ENCODE data around the gene CRTC2.
"Not testable (repeated sequence)": the region's sequence is repeated elsewhere in the genome, so short reads cannot be mapped to it uniquely, and the experiment has no call there.

The CRTC2 gene, protein sequence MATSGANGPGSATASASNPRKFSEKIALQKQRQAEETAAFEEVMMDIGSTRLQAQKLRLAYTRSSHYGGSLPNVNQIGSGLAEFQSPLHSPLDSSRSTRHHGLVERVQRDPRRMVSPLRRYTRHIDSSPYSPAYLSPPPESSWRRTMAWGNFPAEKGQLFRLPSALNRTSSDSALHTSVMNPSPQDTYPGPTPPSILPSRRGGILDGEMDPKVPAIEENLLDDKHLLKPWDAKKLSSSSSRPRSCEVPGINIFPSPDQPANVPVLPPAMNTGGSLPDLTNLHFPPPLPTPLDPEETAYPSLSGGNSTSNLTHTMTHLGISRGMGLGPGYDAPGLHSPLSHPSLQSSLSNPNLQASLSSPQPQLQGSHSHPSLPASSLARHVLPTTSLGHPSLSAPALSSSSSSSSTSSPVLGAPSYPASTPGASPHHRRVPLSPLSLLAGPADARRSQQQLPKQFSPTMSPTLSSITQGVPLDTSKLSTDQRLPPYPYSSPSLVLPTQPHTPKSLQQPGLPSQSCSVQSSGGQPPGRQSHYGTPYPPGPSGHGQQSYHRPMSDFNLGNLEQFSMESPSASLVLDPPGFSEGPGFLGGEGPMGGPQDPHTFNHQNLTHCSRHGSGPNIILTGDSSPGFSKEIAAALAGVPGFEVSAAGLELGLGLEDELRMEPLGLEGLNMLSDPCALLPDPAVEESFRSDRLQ

DNA sequence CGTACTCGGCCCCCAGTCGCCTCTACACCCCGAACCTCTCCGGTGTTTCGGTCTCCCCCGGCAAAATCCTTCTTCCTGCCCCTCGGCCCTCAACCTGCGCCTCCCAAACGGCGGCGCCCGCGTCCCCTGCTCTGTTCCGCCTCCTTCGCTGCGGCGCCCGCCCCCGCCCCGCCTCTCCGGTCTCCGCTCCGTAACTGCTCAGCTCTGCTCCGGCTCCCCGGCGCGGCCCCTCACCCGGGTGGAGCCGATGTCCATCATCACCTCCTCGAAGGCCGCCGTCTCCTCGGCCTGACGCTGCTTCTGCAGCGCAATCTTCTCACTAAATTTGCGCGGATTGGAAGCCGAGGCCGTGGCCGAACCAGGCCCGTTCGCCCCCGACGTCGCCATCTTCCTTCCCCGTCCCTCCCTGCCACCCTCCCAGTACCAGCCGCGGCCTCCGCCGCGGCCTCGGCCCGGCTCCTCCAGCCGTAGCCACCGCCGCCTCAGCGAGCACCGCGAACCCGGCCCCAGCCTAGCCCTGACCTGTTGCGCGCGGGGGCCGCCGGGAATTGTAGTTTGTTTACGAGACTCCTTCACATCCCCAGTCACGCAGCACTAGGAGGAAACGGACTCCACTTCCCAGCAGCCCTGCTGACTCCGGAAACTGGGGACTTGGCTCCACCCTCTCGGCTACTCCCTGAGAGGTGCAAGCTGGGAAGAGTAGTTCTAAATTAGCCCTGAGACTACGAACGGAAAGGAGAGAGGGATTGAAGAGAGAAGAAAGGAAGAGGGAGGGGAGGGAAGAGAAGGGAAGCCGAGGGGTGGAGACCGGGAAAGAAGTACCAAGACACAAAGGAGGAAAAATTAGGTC is at the start of gene CRTC2:
Gene CRTC2 (minus strand): TSS at position 502 of the 850 bp plus-strand sequence. CDS start 115 bp downstream, at position 387.
- peak within 1 kb of the TSS; percentile 77 to 98 (median 90) for H3K4me3 ChIP-seq

DNA sequence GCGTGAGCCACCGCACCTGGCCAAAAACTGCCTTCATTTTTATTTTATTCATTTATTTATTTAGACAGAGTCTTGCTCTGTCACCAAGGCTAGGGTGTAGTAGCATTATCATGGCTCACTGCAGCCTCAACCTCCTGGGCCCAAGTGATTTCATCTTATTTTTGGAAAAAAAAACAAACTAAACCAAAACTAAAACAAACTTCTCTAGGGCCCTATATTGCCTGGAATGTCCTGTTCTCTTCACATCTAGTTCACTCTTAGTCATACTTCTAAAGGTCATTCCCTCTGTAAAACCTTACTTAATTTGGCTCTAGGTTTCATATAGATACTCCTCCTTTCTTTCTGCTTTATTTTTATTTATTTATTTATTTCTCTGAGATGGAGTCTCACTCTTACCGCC is 47.7 kb upstream of the CRTC2 start:
- no peak overlapping the region for H3K27ac ChIP-seq
- H3K4me3 ChIP-seq, result no peak overlapping the region

More for the DNA sequence above, at the start of gene CRTC2:
- peak within 1 kb of the TSS; percentile 46 to 99 (median 93) for H3K27ac ChIP-seq

DNA sequence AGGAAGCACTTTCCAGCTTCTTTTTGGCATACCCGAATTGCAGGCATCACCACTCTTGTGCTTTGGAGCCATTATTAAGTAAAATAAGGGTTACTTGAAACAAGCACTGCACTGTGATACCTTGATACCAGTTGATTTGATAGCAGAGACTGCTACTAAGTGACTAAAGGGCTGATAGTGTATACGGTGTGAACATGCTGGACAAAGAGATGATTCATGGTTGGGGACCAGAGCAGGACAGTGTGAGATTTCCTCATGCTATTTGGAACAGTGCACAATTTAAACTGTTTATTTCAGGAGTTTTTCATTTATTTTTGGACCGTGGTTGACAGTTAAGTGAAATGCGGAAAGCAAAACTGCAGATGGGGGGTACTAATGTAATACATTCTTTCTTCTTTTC is 42.0 kb upstream of the CRTC2 start:
- Histone ChIP-seq H3K27ac (no peak overlapping the region), H3K4me3 (no peak overlapping the region)

DNA sequence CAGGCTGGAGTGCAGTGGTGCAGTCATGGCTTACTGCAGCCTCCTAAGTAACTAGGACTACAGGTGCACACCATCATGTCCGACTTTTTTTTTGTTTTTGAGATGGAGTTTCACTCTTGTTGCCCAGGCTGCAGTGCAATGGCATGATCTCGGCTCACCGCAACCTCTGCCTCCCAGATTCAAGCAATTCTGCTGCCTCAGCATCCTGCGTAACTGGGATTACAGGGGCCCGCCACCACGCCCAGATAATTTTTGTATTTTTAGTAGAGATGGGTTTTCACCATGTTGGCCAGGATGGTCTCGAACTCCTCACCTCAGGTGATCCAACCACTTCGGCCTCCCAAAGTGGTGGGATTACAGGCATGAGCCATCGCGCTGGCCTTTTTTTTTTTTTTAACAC is 38.5 kb upstream of the CRTC2 start:
- H3K27ac ChIP-seq, H3K4me3 ChIP-seq: not testable (repeated sequence)

DNA sequence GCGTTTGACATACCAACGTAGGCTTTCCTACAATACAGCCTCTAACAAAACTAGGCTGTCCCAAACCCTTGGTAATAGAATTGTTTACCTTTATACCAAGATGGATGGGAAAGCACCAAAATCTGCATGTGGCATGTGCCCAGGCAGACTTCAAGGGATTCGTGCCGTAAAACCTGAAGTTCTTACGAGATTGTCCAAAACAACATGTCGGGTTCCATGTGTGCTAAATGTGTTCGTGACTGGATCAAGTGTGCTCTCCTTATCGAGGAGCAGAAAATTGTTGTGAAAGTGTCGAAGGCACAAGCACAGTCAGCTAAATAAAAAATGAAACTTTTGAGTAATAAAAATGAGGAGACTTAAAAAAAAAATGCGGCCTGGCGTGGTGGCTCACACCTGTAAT is 37.2 kb upstream of the CRTC2 start:
- Histone ChIP-seq H3K27ac (no peak overlapping the region), H3K4me3 (no peak overlapping the region)

DNA sequence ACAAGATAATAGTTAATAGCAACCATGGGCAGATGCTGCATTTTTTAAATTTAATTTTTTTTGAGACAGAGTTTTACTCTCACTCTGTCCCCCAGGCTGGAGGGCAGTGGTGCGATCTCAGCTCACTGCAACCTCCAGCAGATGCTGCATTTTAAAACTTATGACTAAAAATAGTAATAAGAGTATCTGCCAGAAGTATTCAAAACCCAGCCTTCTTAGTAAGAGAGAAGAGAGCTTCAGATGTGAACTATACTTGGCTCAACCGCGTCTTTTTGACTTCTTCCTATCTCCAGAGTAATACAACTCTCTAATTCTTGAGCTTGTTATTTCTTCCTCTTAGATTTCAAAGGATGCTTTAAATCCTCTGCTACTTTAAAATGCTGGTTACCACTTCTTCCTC is 36.8 kb upstream of the CRTC2 start:
- no peak overlapping the region for H3K27ac ChIP-seq
- H3K4me3 ChIP-seq, result no peak overlapping the region

DNA sequence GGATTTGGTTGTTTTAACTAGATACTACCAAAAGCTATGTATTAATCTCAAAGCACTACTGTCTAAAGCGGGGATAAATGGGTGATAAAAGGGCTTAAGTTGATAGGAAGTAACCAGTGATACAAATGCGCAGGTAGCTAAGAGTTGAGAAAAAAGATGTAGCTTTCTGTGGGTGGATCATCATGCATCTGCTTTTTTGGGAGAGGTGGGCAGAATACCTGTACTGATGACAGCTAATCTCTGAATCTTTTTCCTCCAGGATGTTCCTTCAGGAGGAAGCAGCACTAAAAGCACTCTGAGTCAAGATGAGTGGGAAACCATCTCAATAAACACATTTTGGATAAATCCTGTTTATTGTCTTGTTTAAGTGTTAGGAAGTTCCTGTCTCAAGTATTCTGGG is 33.4 kb upstream of the CRTC2 start:
- peak overlapping the region in 10 of 21 experiments; percentile 91 to 98 (median 96) for H3K27ac ChIP-seq
- H3K4me3 ChIP-seq, result peak overlapping the region; percentile 49 to 97 (median 74)

DNA sequence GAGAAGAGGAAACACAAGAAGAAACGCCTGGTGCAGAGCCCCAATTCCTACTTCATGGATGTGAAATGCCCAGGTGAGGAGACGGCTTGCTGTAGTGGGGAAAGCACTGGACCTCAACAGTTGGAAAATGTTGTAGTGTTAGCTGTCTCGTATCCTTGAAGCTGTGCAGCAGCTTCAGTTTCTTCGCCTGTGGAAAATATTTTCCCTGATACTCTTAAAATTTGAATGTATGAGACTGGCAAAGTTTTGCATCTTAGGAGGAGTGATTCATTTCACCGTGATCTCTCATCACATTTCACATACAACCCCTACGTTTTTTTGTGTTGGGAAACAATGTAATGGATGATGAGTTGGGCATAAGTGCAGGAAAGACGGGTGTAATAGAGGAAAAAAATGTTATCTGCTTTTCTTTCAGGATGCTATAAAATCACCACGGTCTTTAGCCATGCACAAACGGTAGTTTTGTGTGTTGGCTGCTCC is 32.8 kb upstream of the CRTC2 start:
- Histone ChIP-seq H3K27ac (peak overlapping the region; percentile 73 to 99 (median 93)), H3K4me3 (peak overlapping the region; percentile 49 to 97 (median 74))

DNA sequence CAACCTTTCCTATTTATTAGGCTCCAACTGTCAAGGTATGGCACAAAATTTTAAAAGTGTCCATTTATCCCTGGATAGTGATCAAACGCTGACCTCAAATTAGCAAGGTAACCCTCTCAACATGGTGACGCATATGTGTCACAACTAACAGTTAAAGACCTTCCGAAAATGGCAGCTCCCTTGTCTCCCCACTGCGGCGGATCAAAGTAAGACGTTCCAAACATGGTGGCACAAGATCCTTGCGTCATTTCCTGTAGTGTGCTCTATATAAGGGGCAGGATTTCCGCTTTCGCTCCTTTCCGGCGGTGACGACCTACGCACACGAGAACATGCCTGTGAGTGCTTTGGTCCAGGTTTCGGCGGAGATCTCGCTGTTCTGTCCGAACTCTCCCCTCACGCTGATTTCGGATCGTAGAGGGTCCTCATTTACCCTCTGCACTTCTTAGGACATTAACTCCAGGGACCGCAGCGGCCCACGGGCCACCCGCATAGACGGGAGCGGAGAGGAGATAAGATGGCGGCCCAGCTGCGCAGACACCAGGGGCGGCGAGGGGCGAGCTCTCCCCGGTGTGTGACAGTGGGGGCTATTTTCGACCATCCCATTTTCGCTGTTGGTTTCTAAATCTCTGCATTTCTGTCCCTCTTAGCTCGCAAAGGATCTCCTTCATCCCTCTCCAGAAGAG is 32.2 kb upstream of the CRTC2 start, which contains the start of gene RPS27:
Gene RPS27 (plus strand): TSS at position 295 of the 683 bp plus-strand sequence. CDS start 35 bp downstream, at position 330.
- peak within 1 kb of the TSS; percentile 49 to 97 (median 74) for H3K4me3 ChIP-seq

DNA sequence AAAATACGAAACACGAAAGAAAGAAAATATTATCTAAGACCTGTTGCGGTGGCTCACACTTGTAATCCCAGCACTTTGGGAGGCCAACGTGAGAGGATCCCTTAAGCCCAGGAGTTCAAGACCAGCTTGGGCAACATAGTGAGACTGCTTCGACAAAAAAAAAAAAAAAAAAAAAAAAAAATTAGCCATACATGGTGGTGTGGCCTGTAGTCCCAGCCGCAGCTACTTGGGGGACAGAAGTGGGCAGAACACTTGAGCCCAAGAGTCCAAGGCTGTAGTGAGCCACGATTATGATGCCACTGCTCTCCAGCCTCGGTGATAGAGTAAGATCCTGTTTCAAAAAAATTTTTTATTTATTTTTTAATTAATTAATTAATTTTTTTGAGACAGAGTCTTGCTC is 29.2 kb upstream of the CRTC2 start:
- Histone ChIP-seq H3K4me3 (no peak overlapping the region), H3K27ac (peak overlapping the region in 4 of 21 experiments; percentile 19 to 86 (median 62))

More for the DNA sequence above, 32.2 kb upstream of the CRTC2 start, which contains the start of gene RPS27:
- H3K27ac ChIP-seq, result peak within 1 kb of the TSS; percentile 73 to 99 (median 93)

DNA sequence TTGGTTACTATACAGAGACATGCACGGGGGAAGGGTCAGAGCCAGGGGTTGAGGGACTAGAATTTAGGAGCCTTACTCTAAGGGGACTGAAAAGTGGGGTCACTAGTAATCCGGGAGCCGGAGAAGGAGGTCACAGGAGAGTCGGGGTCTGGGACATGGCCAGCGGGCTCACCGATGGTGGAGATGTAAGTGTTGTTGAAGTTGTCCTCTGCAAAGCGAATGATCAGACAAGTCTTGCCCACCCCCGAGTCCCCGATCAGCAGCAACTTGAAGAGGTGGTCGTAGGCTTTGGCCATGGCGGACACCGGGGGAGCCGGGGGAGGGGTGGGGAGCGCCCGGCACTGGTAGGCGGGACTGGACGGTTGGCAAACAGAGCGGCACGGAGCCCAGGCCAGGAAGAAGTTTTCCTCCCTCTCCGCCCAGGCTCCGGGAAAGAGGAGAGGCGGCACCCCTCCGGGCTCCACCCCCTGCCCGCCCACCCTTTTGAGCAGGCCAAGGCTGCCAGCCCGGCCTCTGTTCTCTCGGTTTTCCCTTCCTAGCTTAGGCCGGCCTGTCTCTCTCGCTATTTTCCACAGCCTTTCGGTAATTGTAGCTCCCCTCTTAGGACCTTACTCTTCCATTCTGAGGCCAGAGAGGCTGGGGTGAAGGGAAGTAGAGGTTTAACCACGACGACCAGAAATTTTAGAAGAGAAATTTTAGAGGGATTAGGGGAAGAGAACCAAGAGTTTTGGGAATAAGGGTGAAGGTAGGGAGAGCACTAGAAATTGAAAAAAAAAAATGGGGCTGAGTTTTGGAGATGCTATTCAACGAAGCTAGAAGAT is 27.7 kb upstream of the CRTC2 start, which contains the start of gene RAB13:
Gene RAB13 (minus strand): TSS at position 399 of the 821 bp plus-strand sequence. CDS start 103 bp downstream, at position 296.
- H3K27ac ChIP-seq, result peak within 1 kb of the TSS; percentile 22 to 94 (median 86)
- H3K4me3 ChIP-seq, result peak within 1 kb of the TSS; percentile 36 to 62 (median 56)

DNA sequence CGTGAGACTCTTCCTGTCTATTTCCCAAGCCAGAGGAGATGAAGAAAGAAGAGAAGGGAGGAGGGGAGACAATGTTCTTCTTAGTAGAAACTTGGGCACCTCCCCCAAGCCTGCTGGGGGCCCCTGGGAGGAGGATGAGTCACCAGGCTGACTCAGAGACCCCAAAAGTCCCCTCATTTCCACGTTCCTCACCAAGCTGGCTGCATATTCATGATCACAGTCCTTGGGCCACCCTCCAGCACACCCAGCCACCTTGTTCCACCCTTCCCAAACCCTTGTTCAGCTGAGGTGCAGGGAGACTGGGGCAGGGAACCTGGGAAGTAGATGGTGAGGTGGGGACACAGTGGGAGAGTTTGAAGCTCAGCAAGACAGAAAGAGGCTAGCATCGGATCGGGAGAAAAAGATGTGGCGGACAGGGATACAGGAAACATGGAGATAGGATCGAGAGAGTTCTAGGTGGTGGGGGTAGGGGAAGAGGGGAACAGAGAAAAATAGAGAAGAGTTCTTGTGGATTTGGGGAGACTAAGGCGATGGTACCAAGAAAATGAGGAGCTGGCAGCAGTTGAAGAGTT is 27.0 kb upstream of the CRTC2 start:
- H3K27ac ChIP-seq, result peak overlapping the region; percentile 21 to 94 (median 86)
- H3K4me3 ChIP-seq, result peak overlapping the region; percentile 36 to 62 (median 56)

DNA sequence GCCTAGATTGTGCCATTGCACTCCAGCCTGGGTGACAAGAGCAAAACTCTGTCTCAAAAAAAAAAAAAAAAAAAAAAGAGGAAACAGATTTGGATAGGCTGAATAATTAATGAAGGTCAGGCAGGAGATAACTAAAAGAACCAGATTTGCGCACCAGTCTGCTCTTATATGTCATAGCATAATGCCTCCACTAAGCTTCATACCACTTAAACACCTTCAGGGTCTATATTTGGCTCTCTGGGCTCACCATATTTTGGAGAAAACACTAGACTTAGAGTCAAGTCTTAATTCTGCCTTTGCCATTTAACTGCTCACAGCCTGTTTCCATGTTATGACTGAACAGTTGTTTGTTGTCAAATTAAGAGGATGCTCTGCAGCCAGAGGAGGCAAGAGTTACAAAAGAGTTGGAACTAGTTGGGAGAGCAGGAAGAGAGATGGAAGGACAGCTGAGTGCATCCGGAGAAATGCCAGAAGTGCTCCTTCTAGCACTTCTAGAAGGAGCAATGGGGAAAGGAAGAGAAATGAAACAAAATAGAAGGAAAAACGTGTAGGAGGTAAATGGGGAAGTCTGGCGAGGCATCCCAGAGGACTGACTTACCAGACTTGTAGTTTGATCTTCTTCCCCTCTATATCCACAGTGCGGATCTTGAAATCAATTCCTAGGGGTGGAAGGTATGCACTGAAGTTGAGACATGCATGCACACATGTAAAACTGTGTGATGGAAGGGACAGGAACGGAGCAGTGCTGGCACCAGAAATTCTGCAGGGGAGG is 25.9 kb upstream of the CRTC2 start:
- Histone ChIP-seq H3K27ac (peak overlapping the region in 14 of 21 experiments; percentile 80 to 94 (median 87)), H3K4me3 (peak overlapping the region in 3 of 7 experiments; percentile 53 to 60 (median 60))

DNA sequence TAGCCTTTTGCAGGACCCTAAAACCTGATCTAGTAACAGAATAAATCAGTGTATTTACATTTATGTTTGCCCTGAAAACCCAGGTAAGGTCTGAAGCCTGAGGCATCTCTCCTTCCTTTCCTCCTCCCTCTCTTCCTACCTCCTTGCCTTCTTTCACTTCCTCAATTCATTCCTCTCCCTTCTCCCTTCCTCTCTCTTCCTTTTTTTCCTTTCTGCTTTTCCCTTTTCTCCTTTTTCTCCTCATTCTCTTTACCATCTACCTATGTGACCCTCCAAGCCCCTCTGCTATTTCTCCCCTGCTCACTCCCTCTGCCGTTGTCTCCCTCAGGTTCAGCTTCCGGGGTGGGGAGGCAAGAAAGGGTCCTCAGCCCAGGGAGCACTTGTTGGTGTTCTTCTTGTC is 23.3 kb upstream of the CRTC2 start:
- H3K27ac ChIP-seq, result peak overlapping the region in 2 of 21 experiments; percentile 16 to 21

DNA sequence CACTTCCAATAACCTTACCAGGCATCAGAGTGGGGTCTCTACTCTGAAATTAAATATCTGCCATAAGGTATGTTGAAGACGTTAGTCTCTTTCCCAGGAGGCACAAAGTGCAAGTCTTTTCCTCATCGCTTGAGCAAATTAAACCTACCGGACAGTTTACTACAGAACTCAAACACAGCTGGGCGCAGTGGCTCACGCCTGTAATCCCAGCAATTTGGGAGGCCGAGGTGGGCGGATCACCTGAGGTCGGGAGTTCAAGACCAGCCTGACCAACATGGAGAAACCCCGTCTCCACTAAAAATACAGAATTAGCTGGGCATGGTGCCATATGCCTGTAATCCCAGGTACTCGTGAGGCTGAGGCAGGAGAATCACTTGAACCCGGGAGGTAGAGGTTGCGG is 20.7 kb upstream of the CRTC2 start:
- not testable (repeated sequence) for H3K4me3 ChIP-seq
- peak overlapping the region in 1 of 21 experiments; percentile 99 for H3K27ac ChIP-seq

More for the DNA sequence above, 23.3 kb upstream of the CRTC2 start:
- not testable (repeated sequence) for H3K4me3 ChIP-seq

DNA sequence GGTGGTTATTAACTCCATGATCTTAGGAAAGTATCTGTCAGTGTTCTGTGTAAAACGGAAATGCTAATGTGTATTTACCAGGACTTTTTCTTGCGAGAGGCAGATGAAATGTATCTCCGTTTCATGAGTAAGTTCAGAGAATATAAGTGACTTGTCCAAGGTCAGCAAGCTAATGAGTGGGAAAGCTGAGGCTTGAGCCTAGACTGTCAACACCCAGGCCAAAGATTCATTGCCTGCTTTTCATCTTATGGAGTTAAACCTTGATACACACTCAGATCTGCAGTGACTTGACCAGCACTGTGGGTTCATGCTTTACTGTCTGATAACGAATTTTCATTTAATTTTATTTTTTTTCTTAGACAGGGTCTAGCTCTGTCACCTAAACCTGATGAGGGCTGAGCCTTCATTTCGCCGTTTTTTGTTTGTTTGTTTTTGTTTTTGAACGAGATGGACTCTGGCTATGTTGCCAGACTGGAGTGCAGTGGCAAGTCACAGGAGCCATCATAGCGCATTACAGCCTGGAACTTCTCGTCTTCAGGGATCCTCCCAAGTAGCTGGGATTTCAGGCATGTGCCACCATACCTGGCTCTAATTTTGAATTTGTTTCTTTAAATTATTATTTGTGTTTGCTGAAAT is 20.0 kb upstream of the CRTC2 start:
- Histone ChIP-seq H3K4me3 (peak overlapping the region; percentile 63 to 99 (median 91)), H3K27ac (peak overlapping the region in 19 of 21 experiments; percentile 89 to 99 (median 96))
